GM12892 (cell line): ENCODE data around the gene DRICH1.
"Not testable (repeated sequence)": the region's sequence is repeated elsewhere in the genome, so short reads cannot be mapped to it uniquely, and the experiment has no call there.

Experiments
- POLR2A ChIP-seq: IDR thresholded peaks from 2 replicates; pipeline ENCODE4 v1.6.1; 2011; ENCODE audit warnings: low read depth, low read length, control low read depth
- POLR2AphosphoS5 ChIP-seq: IDR thresholded peaks from 2 replicates; pipeline ENCODE4 v1.6.1; 2011; ENCODE audit warnings: low read depth, low read length, control low read depth
- TAF1 ChIP-seq: IDR thresholded peaks from 2 replicates; pipeline ENCODE4 v1.6.1; 2011; ENCODE audit warnings: low read depth, mild to moderate bottlenecking, control low read depth, low read length, borderline replicate concordance

DNA sequence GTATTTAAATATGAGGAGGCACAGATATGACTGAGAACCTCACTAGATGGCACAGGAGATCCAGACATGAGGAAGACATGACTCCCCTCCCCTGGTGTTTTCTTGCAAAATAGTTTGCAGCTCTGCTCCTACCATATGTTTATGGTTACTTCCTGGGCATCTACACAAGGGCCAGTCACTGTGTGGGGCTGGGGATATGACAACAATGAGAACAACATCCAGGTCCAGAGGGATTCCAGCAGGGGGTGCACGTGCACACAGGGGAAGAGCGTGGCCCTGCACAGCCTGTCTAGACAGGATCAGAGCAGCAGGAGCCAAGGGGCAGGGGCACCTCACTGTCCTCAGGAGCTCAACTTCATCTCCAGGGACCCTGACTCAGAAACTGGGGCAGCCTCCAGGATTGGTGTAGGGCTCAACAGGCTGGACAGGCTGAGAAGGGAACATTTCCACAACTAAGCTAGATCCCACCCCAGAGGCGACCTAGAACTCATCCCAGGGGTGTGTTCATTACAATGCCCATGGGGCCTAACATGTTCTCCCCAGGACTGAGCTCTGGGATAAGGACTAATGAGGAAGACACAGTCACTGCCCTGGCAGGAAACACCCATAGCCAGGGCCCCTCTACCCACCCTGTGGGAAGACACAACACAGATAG, 4.6 kb downstream of the DRICH1 start:
- not testable (repeated sequence) for TF ChIP-seq POLR2AphosphoS5, POLR2A, TAF1
